GM18868 (cell line): ENCODE data around the gene KASH5.
"Not testable (repeated sequence)": the region's sequence is repeated elsewhere in the genome, so short reads cannot be mapped to it uniquely, and the experiment has no call there.

Source experiments
- ATAC-seq: cut with Tn5 transposase; IDR thresholded peaks from one replicate; pipeline ENCODE4 v1.9.1; 2021; ENCODE audit warnings: mild to moderate bottlenecking, moderate library complexity; ENCODE audit not compliant: unreplicated experiment

The KASH5 gene

GRCh38 chr19:49362048-49362928 lies 25.8 kb upstream of the KASH5 start, which contains the start of gene TEAD2:
TEAD2 (minus strand) TSS chr19:49362416; CDS start chr19:49360075, 2,341 bp downstream.
- no peak for ATAC-seq

- no peak for ATAC-seq
These were observed 25.2 kb upstream of the KASH5 start for GRCh38 chr19:49362929-49363267.

GRCh38 chr19:49363268-49364082 lies 24.6 kb upstream of the KASH5 start, which contains the start of gene DKKL1:
DKKL1 (plus strand) TSS chr19:49363877; CDS start chr19:49363999, 122 bp downstream.
- no peak for ATAC-seq

- ATAC-seq: no peak
These were observed 23.8 kb upstream of the KASH5 start for GRCh38 chr19:49364083-49364737.

GRCh38 chr19:49366110-49366509 lies 21.9 kb upstream of the KASH5 start:
- ATAC-seq: no peak

GRCh38 chr19:49368711-49369358 lies 19.2 kb upstream of the KASH5 start:
- ATAC-seq: no peak

GRCh38 chr19:49371184-49371583 lies 16.9 kb upstream of the KASH5 start:
- ATAC-seq: no peak

GRCh38 chr19:49373174-49373573 lies 14.9 kb upstream of the KASH5 start:
- ATAC-seq: not testable (repeated sequence)

GRCh38 chr19:49374665-49375434 lies 13.2 kb upstream of the KASH5 start:
- no peak for ATAC-seq

- ATAC-seq: no peak
These were observed 9.5 kb upstream of the KASH5 start for GRCh38 chr19:49378512-49378911.

- ATAC-seq: no peak
These were observed 7.7 kb upstream of the KASH5 start for GRCh38 chr19:49380391-49380790.

GRCh38 chr19:49382639-49383038 lies 5.4 kb upstream of the KASH5 start:
- no peak for ATAC-seq

GRCh38 chr19:49383599-49383998 lies 4.5 kb upstream of the KASH5 start:
- no peak for ATAC-seq

GRCh38 chr19:49389406-49389805 lies 1.4 kb downstream of the KASH5 start:
- ATAC-seq: no peak

- ATAC-seq: no peak
These were observed 2.3 kb downstream of the KASH5 start for GRCh38 chr19:49390131-49390928.

GRCh38 chr19:49390929-49391359 lies 2.9 kb downstream of the KASH5 start:
- no peak for ATAC-seq

GRCh38 chr19:49391581-49392399 lies 3.7 kb downstream of the KASH5 start:
- no peak for ATAC-seq

GRCh38 chr19:49393881-49394280 lies 5.8 kb downstream of the KASH5 start:
- no peak for ATAC-seq
